ENCODE measurements around the gene ADARB2. TPM values are rescaled to one million over a fixed set of nuclear protein-coding genes. Genes with fewer than 3 reads are reported as not detected.

ADARB2 gene
- total and polyA plus RNA-seq, 4 donors: under 0.01 to 0.79 TPM; not detected in 2

GRCh38 chr10:1242975-1243374 is 494.4 kb downstream of the ADARB2 start:
- Histone ChIP-seq H3K27ac (ENCODE audit: low read depth in 1 of 2, low read length in 2 of 2) (no peak overlapping the region), H3K36me3 (ENCODE audit: control insufficient read depth in 1 of 2, insufficient read depth in 2 of 2, low read length in 1 of 2) (no peaks in the 10 kb centered on the region), H3K4me1 (ENCODE audit: control insufficient read depth in 1 of 2, insufficient read depth in 2 of 2, low read length in 2 of 2) (no peaks in the 10 kb centered on the region), H3K4me3 (ENCODE audit: low read length in 2 of 2) (no peak overlapping the region), H3K9me3 (ENCODE audit: control insufficient read depth, low read length) (no peaks in the 10 kb centered on the region), H3K27me3 (ENCODE audit: control insufficient read depth in 1 of 2, insufficient read depth in 2 of 2, low read length in 1 of 2) (no peaks in the 10 kb centered on the region)
- ATAC-seq (ENCODE audit: low FRiP score) (no peak), DNase-seq (peak in 1 of 2 donors; percentile 74)
- 53 to 56% methylated on average over 18 of the region's 18 CpGs for WGBS, 2 donors
- intact Hi-C loops (cut with DNase I): no loop called here

GRCh38 chr10:1241973-1242935 is 495.1 kb downstream of the ADARB2 start:
- Histone ChIP-seq H3K9me3 (ENCODE audit: control insufficient read depth, low read length) (no peaks in the 10 kb centered on the region), H3K36me3 (ENCODE audit: control insufficient read depth in 1 of 2, insufficient read depth in 2 of 2, low read length in 1 of 2) (no peaks in the 10 kb centered on the region), H3K27me3 (ENCODE audit: control insufficient read depth in 1 of 2, insufficient read depth in 2 of 2, low read length in 1 of 2) (no peaks in the 10 kb centered on the region), H3K27ac (ENCODE audit: low read depth in 1 of 2, low read length in 2 of 2) (no peak overlapping the region), H3K4me1 (ENCODE audit: control insufficient read depth in 1 of 2, insufficient read depth in 2 of 2, low read length in 2 of 2) (no peaks in the 10 kb centered on the region), H3K4me3 (ENCODE audit: low read length in 2 of 2) (no peak overlapping the region)
- DNase-seq (peak in 1 of 2 donors; percentile 74), ATAC-seq (ENCODE audit: low FRiP score) (no peak)
- 89 to 91% methylated on average over 34 of the region's 34 CpGs for WGBS, 2 donors
- intact Hi-C loops (cut with DNase I): no loop called here

GRCh38 chr10:1241322-1241890 is 495.9 kb downstream of the ADARB2 start:
- H3K27ac ChIP-seq (ENCODE audit: low read depth in 1 of 2, low read length in 2 of 2): no peak overlapping the region
- 93% methylated on average over 16 of the region's 16 CpGs for WGBS, 2 donors
- intact Hi-C loops (cut with DNase I): no loop called here
- H3K4me3 ChIP-seq (ENCODE audit: low read length in 2 of 2): no peak overlapping the region
- no peaks in the 10 kb centered on the region for H3K9me3 ChIP-seq (ENCODE audit: control insufficient read depth, low read length)
- no peak for ATAC-seq (ENCODE audit: low FRiP score)
- no peaks in the 10 kb centered on the region for H3K27me3 ChIP-seq (ENCODE audit: control insufficient read depth in 1 of 2, insufficient read depth in 2 of 2, low read length in 1 of 2)
- no peaks in the 10 kb centered on the region for H3K36me3 ChIP-seq (ENCODE audit: control insufficient read depth in 1 of 2, insufficient read depth in 2 of 2, low read length in 1 of 2)
- no peaks in the 10 kb centered on the region for H3K4me1 ChIP-seq (ENCODE audit: control insufficient read depth in 1 of 2, insufficient read depth in 2 of 2, low read length in 2 of 2)
- DNase-seq: no peak

GRCh38 chr10:1240341-1240775 is 497.0 kb downstream of the ADARB2 start:
- H3K4me1 ChIP-seq (ENCODE audit: control insufficient read depth in 1 of 2, insufficient read depth in 2 of 2, low read length in 2 of 2): no peaks in the 10 kb centered on the region
- ATAC-seq (ENCODE audit: low FRiP score): no peak
- intact Hi-C loops (cut with DNase I): no loop called here
- WGBS, 2 donors: 25% methylated on average over 8 of the region's 8 CpGs
- no peaks in the 10 kb centered on the region for H3K27me3 ChIP-seq (ENCODE audit: control insufficient read depth in 1 of 2, insufficient read depth in 2 of 2, low read length in 1 of 2)
- no peaks in the 10 kb centered on the region for H3K36me3 ChIP-seq (ENCODE audit: control insufficient read depth in 1 of 2, insufficient read depth in 2 of 2, low read length in 1 of 2)
- no peaks in the 10 kb centered on the region for H3K9me3 ChIP-seq (ENCODE audit: control insufficient read depth, low read length)
- H3K4me3 ChIP-seq (ENCODE audit: low read length in 2 of 2): no peak overlapping the region
- H3K27ac ChIP-seq (ENCODE audit: low read depth in 1 of 2, low read length in 2 of 2): no peak overlapping the region
- peak in 1 of 2 donors; percentile 72 for DNase-seq

- H3K4me1 ChIP-seq (ENCODE audit: control insufficient read depth in 1 of 2, insufficient read depth in 2 of 2, low read length in 2 of 2): no peaks in the 10 kb centered on the region
- H3K9me3 ChIP-seq (ENCODE audit: control insufficient read depth, low read length): peaks cover 2% of the 10 kb centered on the region
- ATAC-seq (ENCODE audit: low FRiP score) (no peak), DNase-seq (no peak)
- WGBS, 2 donors: 91 to 94% methylated on average over 9 of the region's 9 CpGs
- H3K27ac ChIP-seq (ENCODE audit: low read depth in 1 of 2, low read length in 2 of 2): no peak overlapping the region
- H3K27me3 ChIP-seq (ENCODE audit: control insufficient read depth in 1 of 2, insufficient read depth in 2 of 2, low read length in 1 of 2): no peaks in the 10 kb centered on the region
- no peak overlapping the region for H3K4me3 ChIP-seq (ENCODE audit: low read length in 2 of 2)
- no peaks in the 10 kb centered on the region for H3K36me3 ChIP-seq (ENCODE audit: control insufficient read depth in 1 of 2, insufficient read depth in 2 of 2, low read length in 1 of 2)
- intact Hi-C loops (cut with DNase I): no loop called here
Measured at GRCh38 chr10:1233031-1233430, 504.3 kb downstream of the ADARB2 start.

GRCh38 chr10:1232164-1232911 is 505.0 kb downstream of the ADARB2 start:
- 96 to 97% methylated on average over 9 of the region's 9 CpGs for WGBS, 2 donors
- DNase-seq (no peak), ATAC-seq (ENCODE audit: low FRiP score) (no peak)
- Histone ChIP-seq H3K36me3 (ENCODE audit: control insufficient read depth in 1 of 2, insufficient read depth in 2 of 2, low read length in 1 of 2) (no peaks in the 10 kb centered on the region), H3K9me3 (ENCODE audit: control insufficient read depth, low read length) (peaks cover 2% of the 10 kb centered on the region), H3K27ac (ENCODE audit: low read depth in 1 of 2, low read length in 2 of 2) (no peak overlapping the region), H3K4me3 (ENCODE audit: low read length in 2 of 2) (no peak overlapping the region), H3K27me3 (ENCODE audit: control insufficient read depth in 1 of 2, insufficient read depth in 2 of 2, low read length in 1 of 2) (no peaks in the 10 kb centered on the region), H3K4me1 (ENCODE audit: control insufficient read depth in 1 of 2, insufficient read depth in 2 of 2, low read length in 2 of 2) (no peaks in the 10 kb centered on the region)
- intact Hi-C loops (cut with DNase I): no loop called here

- Histone ChIP-seq H3K4me1 (ENCODE audit: control insufficient read depth in 1 of 2, insufficient read depth in 2 of 2, low read length in 2 of 2) (no peaks in the 10 kb centered on the region), H3K9me3 (ENCODE audit: control insufficient read depth, low read length) (peaks cover 2% of the 10 kb centered on the region), H3K4me3 (ENCODE audit: low read length in 2 of 2) (no peak overlapping the region), H3K27ac (ENCODE audit: low read depth in 1 of 2, low read length in 2 of 2) (no peak overlapping the region), H3K27me3 (ENCODE audit: control insufficient read depth in 1 of 2, insufficient read depth in 2 of 2, low read length in 1 of 2) (no peaks in the 10 kb centered on the region), H3K36me3 (ENCODE audit: control insufficient read depth in 1 of 2, insufficient read depth in 2 of 2, low read length in 1 of 2) (no peaks in the 10 kb centered on the region)
- intact Hi-C loops (cut with DNase I): no loop called here
- WGBS, 2 donors: 62 to 66% methylated on average over 9 of the region's 9 CpGs
- DNase-seq (no peak), ATAC-seq (ENCODE audit: low FRiP score) (no peak)
Measured at GRCh38 chr10:1230592-1231275, 506.6 kb downstream of the ADARB2 start.

- 69 to 80% methylated on average over 8 of the region's 8 CpGs for WGBS, 2 donors
- DNase-seq: no peak
- H3K4me1 ChIP-seq (ENCODE audit: control insufficient read depth in 1 of 2, insufficient read depth in 2 of 2, low read length in 2 of 2): no peaks in the 10 kb centered on the region
- no peak overlapping the region for H3K4me3 ChIP-seq (ENCODE audit: low read length in 2 of 2)
- no peak overlapping the region for H3K27ac ChIP-seq (ENCODE audit: low read depth in 1 of 2, low read length in 2 of 2)
- H3K27me3 ChIP-seq (ENCODE audit: control insufficient read depth in 1 of 2, insufficient read depth in 2 of 2, low read length in 1 of 2): no peaks in the 10 kb centered on the region
- no peak for ATAC-seq (ENCODE audit: low FRiP score)
- H3K36me3 ChIP-seq (ENCODE audit: control insufficient read depth in 1 of 2, insufficient read depth in 2 of 2, low read length in 1 of 2): no peaks in the 10 kb centered on the region
- intact Hi-C loops (cut with DNase I): no loop called here
- H3K9me3 ChIP-seq (ENCODE audit: control insufficient read depth, low read length): peaks cover 2% of the 10 kb centered on the region
Measured at GRCh38 chr10:1230138-1230537, 507.2 kb downstream of the ADARB2 start.

Measured in aorta (tissue), 5 donors.